ENCODE measurements around the gene C5orf22.

GRCh38 chr5:31585166-31585894 is 53.2 kb downstream of the C5orf22 start:
- TF ChIP-seq POLR2AphosphoS5 (IDR thresholded peaks at IDR 0.05; ENCODE audit: borderline replicate concordance, low read depth, low read length) = no peak
- TF ChIP-seq EZH2 (IDR thresholded peaks at IDR 0.05) = no peak
- TF ChIP-seq FOXP2 (optimal IDR thresholded peaks at IDR 0.05; ENCODE audit: control extremely low read depth, extremely low read length, insufficient read depth) = no peak

All from SK-N-MC (cell line).